Testis (tissue), 3 donors: ENCODE measurements around the gene CYP4F8. TPM values are rescaled to one million over a fixed set of nuclear protein-coding genes. Genes with fewer than 3 reads are reported as not detected.

Experiments used
- DNase-seq: peaks from one replicate; pipeline ENCODE4 v3.0.0-alpha.2; 2019
- H3K27ac ChIP-seq, 2 donors: fragments of 200-600 bp; sonication (generic); one replicate each; pipeline ENCODE4 v1.5.1; 2019
- H3K27me3 ChIP-seq: fragments of 200-600 bp; sonication (generic); one replicate; pipeline ENCODE4 v1.5.1; 2019
- H3K36me3 ChIP-seq: fragments of 200-600 bp; sonication (generic); one replicate; pipeline ENCODE4 v1.5.1; 2017; ENCODE audit warnings: low read depth; ENCODE audit errors: missing control alignments
- H3K4me1 ChIP-seq: fragments of 200-600 bp; sonication (generic); one replicate; pipeline ENCODE4 v1.5.1; 2019
- H3K4me3 ChIP-seq, 2 donors: fragments of 200-600 bp; sonication (generic); one replicate each; pipeline ENCODE4 v1.5.1; 2017 to 2019
- H3K9me3 ChIP-seq: fragments of 200-600 bp; sonication (generic); one replicate; pipeline ENCODE4 v1.5.1; 2017
- CTCF ChIP-seq, 3 experiments: fragments of 450-650 bp in 2 of 3; fragments of 200-600 bp in 1 of 3; sonication (generic) in 1 of 3; IDR thresholded peaks; one replicate each; pipeline ENCODE4 v1.5.1; 2016 to 2019; ENCODE audit warnings: antibody characterized with exemption in 3 of 3, mild to moderate bottlenecking in 2 of 3, moderate library complexity in 1 of 3
- POLR2A ChIP-seq: fragments of 450-650 bp; IDR thresholded peaks from one replicate; pipeline ENCODE4 v1.6.1; 2017; ENCODE audit warnings: antibody characterized with exemption, mild to moderate bottlenecking, moderate library complexity
- WGBS, 2 donors: methylation state at CpG; one replicate each; pipeline ENCODE4 v1.1.5; 2018; 5-methylcytosine and 5-hydroxymethylcytosine counted together
- intact Hi-C: fragments of 100-400 bp; cut with DNase I; formaldehyde crosslinking; loops from one replicate; pipeline ENCODE4 v1.15.1; 2023; ENCODE audit warnings: low total_unique reads
- polyA plus RNA-seq: library from polyadenylated mRNA; stranded (reverse); fragments of 350-450 nt; fragmentation: Illumina TruSeq; extraction: RNeasy Lipid Tissue Mini Kit (QIAGEN cat#74804); gene quantifications from one replicate; pipeline ENCODE4 v1.2.3, GENCODE V29; 2014; ENCODE audit warnings: low read depth, low replicate concordance; ENCODE audit not compliant: insufficient read depth
- total RNA-seq, 2 donors: library from RNA; depleted of rRNA; stranded (reverse); fragments of >200 nt; gene quantifications; one replicate each; pipeline ENCODE4 v1.2.3, GENCODE V29; 2016

Gene CYP4F8
- total and polyA plus RNA-seq, 3 donors from 2014 or later = 0.17 to 0.71 (median 0.31) TPM

GRCh38 chr19:15634105-15634504, 19.1 kb downstream of the CYP4F8 start:
- 72 to 91% methylated on average over 3 of the region's 3 CpGs for WGBS, 2 donors
- Histone ChIP-seq H3K4me3 (no peak overlapping the region), H3K9me3 (no peaks in the 10 kb centered on the region), H3K27me3 (no peaks in the 10 kb centered on the region), H3K4me1 (no peaks in the 10 kb centered on the region), H3K27ac (no peak overlapping the region), H3K36me3 (no peaks in the 10 kb centered on the region)
- intact Hi-C loops = loop anchor here (10.0 kb wide), 1 partner anchor 241 kb away; no protein-coding TSS in a partner anchor
- no peak for TF ChIP-seq POLR2A
- TF ChIP-seq CTCF (IDR thresholded peaks at IDR 0.05) = no peak
- DNase-seq = no peak

GRCh38 chr19:15635016-15635805, 20.2 kb downstream of the CYP4F8 start:
- H3K9me3 ChIP-seq = no peaks in the 10 kb centered on the region
- H3K4me1 ChIP-seq = peaks cover 1% of the 10 kb centered on the region
- H3K4me3 ChIP-seq = no peak overlapping the region
- H3K27ac ChIP-seq = no peak overlapping the region
- H3K36me3 ChIP-seq = no peaks in the 10 kb centered on the region
- no peaks in the 10 kb centered on the region for H3K27me3 ChIP-seq
- WGBS, 2 donors = 66 to 79% methylated on average over 2 of the region's 2 CpGs
- intact Hi-C loops = loop anchor here (10.0 kb wide), 1 partner anchor 240 kb away; no protein-coding TSS in a partner anchor
- TF ChIP-seq POLR2A (no peak), CTCF (IDR thresholded peaks at IDR 0.05) (no peak)
- no peak for DNase-seq

- H3K27me3 ChIP-seq = no peaks in the 10 kb centered on the region
- 97% methylated on average over 2 of the region's 2 CpGs; no CpG with 5 or more reads in 1 of the 2 donors for WGBS, 2 donors
- H3K4me1 ChIP-seq = peaks cover 6% of the 10 kb centered on the region
- intact Hi-C loops = loop anchor here (10.0 kb wide), 1 partner anchor 239 kb away; no protein-coding TSS in a partner anchor
- H3K9me3 ChIP-seq = no peaks in the 10 kb centered on the region
- no peak overlapping the region for H3K27ac ChIP-seq
- no peaks in the 10 kb centered on the region for H3K36me3 ChIP-seq
- no peak for TF ChIP-seq CTCF (IDR thresholded peaks at IDR 0.05)
- no peak for TF ChIP-seq POLR2A
- H3K4me3 ChIP-seq = no peak overlapping the region
- DNase-seq = no peak
Measured at GRCh38 chr19:15636026-15636425, 21.0 kb downstream of the CYP4F8 start.

- intact Hi-C loops = loop anchor here (10.0 kb wide), 1 partner anchor 235 kb away; no protein-coding TSS in a partner anchor
- DNase-seq = no peak
- no peak overlapping the region for H3K27ac ChIP-seq
Measured at GRCh38 chr19:15639596-15639995, 24.6 kb downstream of the CYP4F8 start.

More at GRCh38 chr19:15639596-15639995, 24.6 kb downstream of the CYP4F8 start:
- Histone ChIP-seq H3K9me3 (no peaks in the 10 kb centered on the region), H3K27me3 (no peaks in the 10 kb centered on the region), H3K4me1 (peaks cover 6% of the 10 kb centered on the region), H3K36me3 (no peaks in the 10 kb centered on the region), H3K4me3 (no peak overlapping the region)
- TF ChIP-seq CTCF (IDR thresholded peaks at IDR 0.05) = no peak
- TF ChIP-seq POLR2A = no peak
